Measurements from ENCODE around the gene OR2C3. TPM values are rescaled to one million over a fixed set of nuclear protein-coding genes. Genes with fewer than 3 reads are reported as not detected.
"Not testable (repeated sequence)": the region's sequence is repeated elsewhere in the genome, so short reads cannot be mapped to it uniquely, and the experiment has no call there.

OR2C3 gene
- 0.72 TPM for total RNA-seq (ENCODE audit: insufficient read depth, low replicate concordance)

GRCh38 chr1:247536340-247536739 lies at the start of gene OR2C3:
Gene OR2C3, minus strand, starts transcription at chr1:247536440. Its CDS starts 3,929 bp downstream, at chr1:247532511.
- DNase-seq (ENCODE audit: low spot score), result no peak

- no peak for DNase-seq (ENCODE audit: low spot score)
Measured at GRCh38 chr1:247578946-247579460, 42.8 kb upstream of the OR2C3 start.

- DNase-seq (ENCODE audit: low spot score), result peak; percentile 29
Measured at GRCh38 chr1:247576514-247576913, 40.3 kb upstream of the OR2C3 start.

- no peak for DNase-seq (ENCODE audit: low spot score)
Measured at GRCh38 chr1:247574664-247575063, 38.4 kb upstream of the OR2C3 start.

- no peak for DNase-seq (ENCODE audit: low spot score)
Measured at GRCh38 chr1:247574236-247574635, 38.0 kb upstream of the OR2C3 start.

GRCh38 chr1:247562198-247562597 lies 26.0 kb upstream of the OR2C3 start:
- no peak for DNase-seq (ENCODE audit: low spot score)

GRCh38 chr1:247561711-247562110 lies 25.5 kb upstream of the OR2C3 start:
- DNase-seq (ENCODE audit: low spot score), result no peak

GRCh38 chr1:247557926-247558674 lies 21.9 kb upstream of the OR2C3 start:
- DNase-seq (ENCODE audit: low spot score), result peak; percentile 20

- no peak for DNase-seq (ENCODE audit: low spot score)
Measured at GRCh38 chr1:247552231-247552630, 16.0 kb upstream of the OR2C3 start.

GRCh38 chr1:247551721-247552120 lies 15.5 kb upstream of the OR2C3 start:
- peak; percentile 90 for DNase-seq (ENCODE audit: low spot score)

- DNase-seq (ENCODE audit: low spot score), result no peak
Measured at GRCh38 chr1:247548769-247549182, 12.5 kb upstream of the OR2C3 start, which contains the start of gene GCSAML. Gene GCSAML, plus strand, starts transcription at chr1:247549134. Its CDS starts 58 bp downstream, at chr1:247549192.

GRCh38 chr1:247548092-247548491 lies 11.9 kb upstream of the OR2C3 start:
- DNase-seq (ENCODE audit: low spot score), result no peak

GRCh38 chr1:247542811-247543210 lies 6.6 kb upstream of the OR2C3 start:
- DNase-seq (ENCODE audit: low spot score), result no peak

- peak; percentile 47 for DNase-seq (ENCODE audit: low spot score)
Measured at GRCh38 chr1:247540581-247540980, 4.3 kb upstream of the OR2C3 start.

GRCh38 chr1:247539215-247539614 lies 3.0 kb upstream of the OR2C3 start:
- DNase-seq (ENCODE audit: low spot score), result no peak

- DNase-seq (ENCODE audit: low spot score), result no peak
Measured at GRCh38 chr1:247538561-247538960, 2.3 kb upstream of the OR2C3 start.

GRCh38 chr1:247535402-247535801 lies 838 bp downstream of the OR2C3 start:
- DNase-seq (ENCODE audit: low spot score), result no peak

- DNase-seq (ENCODE audit: low spot score), result no peak
Measured at GRCh38 chr1:247531937-247532336, 4.3 kb downstream of the OR2C3 start.

- no peak for DNase-seq (ENCODE audit: low spot score)
Measured at GRCh38 chr1:247530785-247531184, 5.5 kb downstream of the OR2C3 start.

GRCh38 chr1:247529771-247530355 lies 6.4 kb downstream of the OR2C3 start:
- no peak for DNase-seq (ENCODE audit: low spot score)

GRCh38 chr1:247528812-247529474 lies 7.3 kb downstream of the OR2C3 start:
- DNase-seq (ENCODE audit: low spot score), result no peak

GRCh38 chr1:247521886-247522285 lies 14.4 kb downstream of the OR2C3 start:
- not testable (repeated sequence) for DNase-seq (ENCODE audit: low spot score)

- DNase-seq (ENCODE audit: low spot score), result no peak
Measured at GRCh38 chr1:247518613-247518891, 17.7 kb downstream of the OR2C3 start.

Measured in umbilical cord (tissue), 2 donors.